Hepatocyte (in vitro differentiated cells): Measurements from ENCODE around the gene NCKAP5L.

Experiments
- CTCF ChIP-seq: fragments of 200-600 bp; sonication (generic); IDR thresholded peaks from 2 replicates; pipeline ENCODE4 v1.5.1; 2016; ENCODE audit warnings: antibody characterized with exemption, mild to moderate bottlenecking; ENCODE audit not compliant: poor library complexity
- EZH2 ChIP-seq: fragments of 200-600 bp; sonication (generic); IDR thresholded peaks from 2 replicates; pipeline ENCODE4 v1.6.1; 2016; ENCODE audit warnings: antibody characterized with exemption, mild to moderate bottlenecking, borderline replicate concordance
- EZH2phosphoT487 ChIP-seq: fragments of 200-600 bp; sonication (generic); IDR thresholded peaks from one replicate; pipeline ENCODE4 v1.6.1; 2018; ENCODE audit warnings: antibody characterized with exemption, mild to moderate bottlenecking, low read depth, moderate library complexity; ENCODE audit not compliant: unreplicated experiment, severe bottlenecking

- TF ChIP-seq CTCF, result no peak
- TF ChIP-seq EZH2phosphoT487, result no peak
- no peak for TF ChIP-seq EZH2
These were observed 14.5 kb upstream of the NCKAP5L start, which contains the start of gene BCDIN3D for GRCh38 chr12:49842519-49843352.
